Adrenal gland (tissue), 5 donors: ENCODE measurements around the gene ARF1.

Experiments
- POLR2A ChIP-seq, 2 donors: fragments of 450-650 bp; IDR thresholded peaks; one replicate each; pipeline ENCODE4 v1.6.1; 2017; ENCODE audit warnings: antibody characterized with exemption in 2 of 2, mild to moderate bottlenecking in 2 of 2, moderate library complexity in 1 of 2
- TF ChIP-seq, protein P1 (sequence below), 6 experiments: fragments of 450-650 bp in 4 of 6; fragments of 200-600 bp in 2 of 6; sonication (generic) in 1 of 6; IDR thresholded peaks; 1 replicate in 5 of 6; 2 replicates in 1 of 6; pipeline versions ENCODE4 v1.5.1 to v1.8.0; 2016 to 2021; ENCODE audit warnings: antibody characterized with exemption in 6 of 6, mild to moderate bottlenecking in 2 of 6, moderate library complexity in 1 of 6
- donor health status: DM: no; HTN: no; CAD: no.

DNA sequence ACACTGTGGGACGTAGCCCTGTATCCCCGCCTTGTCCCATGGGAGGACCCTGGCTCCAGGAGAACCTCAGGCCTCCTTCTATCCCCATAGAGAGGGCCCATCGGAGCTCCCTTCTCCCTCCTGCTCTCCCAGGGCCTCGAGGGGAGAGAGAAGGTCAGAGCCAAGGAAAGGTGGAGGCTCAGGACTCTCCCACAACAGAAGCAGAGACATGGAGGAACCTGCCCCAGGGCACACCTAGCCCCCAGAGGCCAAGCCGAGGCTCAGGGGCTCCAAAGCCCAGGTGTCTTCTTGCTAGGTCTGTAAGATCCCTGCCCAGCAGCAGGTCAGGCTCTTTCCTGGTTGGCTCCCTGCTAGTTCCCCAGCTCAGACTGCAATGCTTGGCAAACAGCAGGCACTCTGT lies 34.4 kb upstream of the ARF1 start:
- TF ChIP-seq POLR2A (IDR thresholded peaks at IDR 0.05) = no peak
- TF ChIP-seq, protein P1, sequence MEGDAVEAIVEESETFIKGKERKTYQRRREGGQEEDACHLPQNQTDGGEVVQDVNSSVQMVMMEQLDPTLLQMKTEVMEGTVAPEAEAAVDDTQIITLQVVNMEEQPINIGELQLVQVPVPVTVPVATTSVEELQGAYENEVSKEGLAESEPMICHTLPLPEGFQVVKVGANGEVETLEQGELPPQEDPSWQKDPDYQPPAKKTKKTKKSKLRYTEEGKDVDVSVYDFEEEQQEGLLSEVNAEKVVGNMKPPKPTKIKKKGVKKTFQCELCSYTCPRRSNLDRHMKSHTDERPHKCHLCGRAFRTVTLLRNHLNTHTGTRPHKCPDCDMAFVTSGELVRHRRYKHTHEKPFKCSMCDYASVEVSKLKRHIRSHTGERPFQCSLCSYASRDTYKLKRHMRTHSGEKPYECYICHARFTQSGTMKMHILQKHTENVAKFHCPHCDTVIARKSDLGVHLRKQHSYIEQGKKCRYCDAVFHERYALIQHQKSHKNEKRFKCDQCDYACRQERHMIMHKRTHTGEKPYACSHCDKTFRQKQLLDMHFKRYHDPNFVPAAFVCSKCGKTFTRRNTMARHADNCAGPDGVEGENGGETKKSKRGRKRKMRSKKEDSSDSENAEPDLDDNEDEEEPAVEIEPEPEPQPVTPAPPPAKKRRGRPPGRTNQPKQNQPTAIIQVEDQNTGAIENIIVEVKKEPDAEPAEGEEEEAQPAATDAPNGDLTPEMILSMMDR (IDR thresholded peaks at IDR 0.05) = no peak
